ENCODE data around the gene YTHDF1.

Gene YTHDF1

GRCh38 chr20:63215101-63216040 lies 560 bp downstream of the YTHDF1 start:
- Histone ChIP-seq H4K20me1 (ENCODE audit: insufficient read depth, low read length) (peaks cover 29% of the 10 kb centered on the region), H3K27me3 (ENCODE audit: low read depth, low read length) (no peaks in the 10 kb centered on the region), H3K9ac (ENCODE audit: low read length) (peak overlapping the region; percentile 98), H3K36me3 (replicated peaks; ENCODE audit: low read depth, low read length) (peaks cover 26% of the 10 kb centered on the region), H3K9me3 (ENCODE audit: insufficient read depth, low read length) (no peaks in the 10 kb centered on the region), H2AFZ (ENCODE audit: low read depth, low read length) (no peak overlapping the region), H3K4me2 (ENCODE audit: low read length) (peak overlapping the region; percentile 93), H3K4me3 (ENCODE audit: low read length) (peak overlapping the region; percentile 98), H3K79me2 (ENCODE audit: low read length) (peaks cover 56% of the 10 kb centered on the region), H3K4me1 (ENCODE audit: low read length) (peaks cover 14% of the 10 kb centered on the region), H3K27ac (ENCODE audit: low read length) (peak overlapping the region; percentile 54)
- TF ChIP-seq EZH2phosphoT487 (IDR thresholded peaks at IDR 0.05; ENCODE audit: low read depth), result no peak
- peak; percentile 41 for TF ChIP-seq CTCF (IDR thresholded peaks at IDR 0.05; ENCODE audit: low read depth, low read length)

GRCh38 chr20:63214514-63214913 lies 1.4 kb downstream of the YTHDF1 start:
- Histone ChIP-seq H3K9ac (ENCODE audit: low read length) (no peak overlapping the region; the same call in 1 of the 2 replicates), H2AFZ (ENCODE audit: low read depth, low read length) (no peak overlapping the region), H3K4me3 (ENCODE audit: low read length) (peak overlapping the region; percentile 98), H3K36me3 (replicated peaks; ENCODE audit: low read depth, low read length) (peaks cover 32% of the 10 kb centered on the region), H3K9me3 (ENCODE audit: insufficient read depth, low read length) (no peaks in the 10 kb centered on the region), H3K27ac (ENCODE audit: low read length) (no peak overlapping the region), H3K4me1 (ENCODE audit: low read length) (peaks cover 14% of the 10 kb centered on the region), H3K27me3 (ENCODE audit: low read depth, low read length) (no peaks in the 10 kb centered on the region), H4K20me1 (ENCODE audit: insufficient read depth, low read length) (peaks cover 37% of the 10 kb centered on the region), H3K79me2 (ENCODE audit: low read length) (peaks cover 65% of the 10 kb centered on the region), H3K4me2 (ENCODE audit: low read length) (peak overlapping the region; percentile 93)
- no peak for TF ChIP-seq CTCF (IDR thresholded peaks at IDR 0.05; ENCODE audit: low read depth, low read length)
- no peak for TF ChIP-seq EZH2phosphoT487 (IDR thresholded peaks at IDR 0.05; ENCODE audit: low read depth)

- H4K20me1 ChIP-seq (ENCODE audit: insufficient read depth, low read length), result peaks cover 47% of the 10 kb centered on the region
- H3K9ac ChIP-seq (ENCODE audit: low read length), result no peak overlapping the region
- peaks cover 41% of the 10 kb centered on the region for H3K36me3 ChIP-seq (replicated peaks; ENCODE audit: low read depth, low read length)
- H3K4me3 ChIP-seq (ENCODE audit: low read length), result no peak overlapping the region
- TF ChIP-seq EZH2phosphoT487 (IDR thresholded peaks at IDR 0.05; ENCODE audit: low read depth) (no peak), CTCF (IDR thresholded peaks at IDR 0.05; ENCODE audit: low read depth, low read length) (no peak)
- peaks cover 82% of the 10 kb centered on the region for H3K79me2 ChIP-seq (ENCODE audit: low read length)
- no peak overlapping the region for H3K4me2 ChIP-seq (ENCODE audit: low read length)
- H3K9me3 ChIP-seq (ENCODE audit: insufficient read depth, low read length), result no peaks in the 10 kb centered on the region
- H3K4me1 ChIP-seq (ENCODE audit: low read length), result peaks cover 14% of the 10 kb centered on the region
- no peaks in the 10 kb centered on the region for H3K27me3 ChIP-seq (ENCODE audit: low read depth, low read length)
- H2AFZ ChIP-seq (ENCODE audit: low read depth, low read length), result no peak overlapping the region
- H3K27ac ChIP-seq (ENCODE audit: low read length), result no peak overlapping the region
Observed at GRCh38 chr20:63212792-63213191, 3.1 kb downstream of the YTHDF1 start.

GRCh38 chr20:63212393-63212730 lies 3.6 kb downstream of the YTHDF1 start:
- Histone ChIP-seq H3K79me2 (ENCODE audit: low read length) (peaks cover 86% of the 10 kb centered on the region), H3K36me3 (replicated peaks; ENCODE audit: low read depth, low read length) (peaks cover 41% of the 10 kb centered on the region), H3K4me1 (ENCODE audit: low read length) (peaks cover 14% of the 10 kb centered on the region), H3K27me3 (ENCODE audit: low read depth, low read length) (no peaks in the 10 kb centered on the region), H3K9ac (ENCODE audit: low read length) (no peak overlapping the region), H3K9me3 (ENCODE audit: insufficient read depth, low read length) (no peaks in the 10 kb centered on the region), H3K4me3 (ENCODE audit: low read length) (no peak overlapping the region), H3K4me2 (ENCODE audit: low read length) (no peak overlapping the region), H2AFZ (ENCODE audit: low read depth, low read length) (no peak overlapping the region), H3K27ac (ENCODE audit: low read length) (no peak overlapping the region), H4K20me1 (ENCODE audit: insufficient read depth, low read length) (peaks cover 47% of the 10 kb centered on the region)
- no peak for TF ChIP-seq CTCF (IDR thresholded peaks at IDR 0.05; ENCODE audit: low read depth, low read length)
- TF ChIP-seq EZH2phosphoT487 (IDR thresholded peaks at IDR 0.05; ENCODE audit: low read depth), result no peak

Data from OCI-LY3 (cell line).